Measurements from ENCODE around the gene HCFC1.

The HCFC1 gene

DNA sequence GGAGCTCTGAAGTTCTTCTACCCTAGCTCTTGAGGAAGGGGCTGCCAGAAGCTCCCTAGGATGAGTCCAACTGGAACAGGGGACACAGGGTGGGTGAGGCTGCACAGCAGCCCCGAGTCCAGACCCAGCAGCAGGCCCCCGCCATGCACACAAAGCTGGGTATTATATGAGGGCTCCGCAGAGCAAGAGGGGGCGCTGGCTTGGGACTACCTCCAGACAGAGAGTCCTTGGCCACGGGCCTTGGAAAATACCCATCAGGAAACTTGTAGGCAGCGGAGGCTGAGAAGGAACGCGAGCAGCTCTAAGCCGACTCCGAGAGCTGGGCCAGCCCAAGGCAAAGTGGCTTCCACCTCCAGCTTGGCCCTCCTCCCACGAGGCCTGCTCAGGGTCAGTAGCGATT, 8.1 kb downstream of the HCFC1 start:
- Histone ChIP-seq H3K27me3 (no peaks in the 10 kb centered on the region), H3K4me1 (peaks cover 0 to 32% (median 30%) of the 10 kb centered on the region in 4 donors), H3K9me3 (no peaks in the 10 kb centered on the region), H3K27ac (no peak overlapping the region), H3K4me3 (no peak overlapping the region), H3K36me3 (peaks cover 18 to 58% (median 51%) of the 10 kb centered on the region in 3 donors)
- no peak for DNase-seq
- TF ChIP-seq CTCF (IDR thresholded peaks at IDR 0.05): no peak
- intact Hi-C loops (cut with DNase I; ENCODE audit: low total_unique reads): no loop called here

GRCh38 chrX:153961292-153961691, 10.3 kb downstream of the HCFC1 start:
- DNase-seq: no peak
- intact Hi-C loops (cut with DNase I; ENCODE audit: low total_unique reads): no loop called here
- no peaks in the 10 kb centered on the region for H3K27me3 ChIP-seq
- peaks cover 18 to 81% (median 73%) of the 10 kb centered on the region in 3 donors for H3K36me3 ChIP-seq
- peaks cover 0 to 10% (median 8%) of the 10 kb centered on the region in 4 donors for H3K4me1 ChIP-seq
- TF ChIP-seq CTCF (IDR thresholded peaks at IDR 0.05): no peak
- H3K27ac ChIP-seq: no peak overlapping the region
- H3K9me3 ChIP-seq: no peaks in the 10 kb centered on the region
- H3K4me3 ChIP-seq: no peak overlapping the region

- no peak for DNase-seq
- Histone ChIP-seq H3K27ac (no peak overlapping the region), H3K4me3 (no peak overlapping the region), H3K36me3 (peaks cover 18 to 86% (median 79%) of the 10 kb centered on the region in 3 donors), H3K4me1 (peaks cover 0 to 4% (median 3%) of the 10 kb centered on the region in 4 donors), H3K27me3 (no peaks in the 10 kb centered on the region), H3K9me3 (no peaks in the 10 kb centered on the region)
- no peak for TF ChIP-seq CTCF (IDR thresholded peaks at IDR 0.05)
- intact Hi-C loops (cut with DNase I; ENCODE audit: low total_unique reads): no loop called here
Measured at GRCh38 chrX:153960786-153961185, 10.8 kb downstream of the HCFC1 start.

GRCh38 chrX:153960077-153960476, 11.5 kb downstream of the HCFC1 start:
- Histone ChIP-seq H3K9me3 (no peaks in the 10 kb centered on the region), H3K4me1 (no peaks in the 10 kb centered on the region), H3K36me3 (peaks cover 18 to 93% (median 84%) of the 10 kb centered on the region in 3 donors), H3K27me3 (no peaks in the 10 kb centered on the region), H3K4me3 (no peak overlapping the region), H3K27ac (no peak overlapping the region)
- intact Hi-C loops (cut with DNase I; ENCODE audit: low total_unique reads): no loop called here
- DNase-seq: no peak
- TF ChIP-seq CTCF (IDR thresholded peaks at IDR 0.05): no peak

DNA sequence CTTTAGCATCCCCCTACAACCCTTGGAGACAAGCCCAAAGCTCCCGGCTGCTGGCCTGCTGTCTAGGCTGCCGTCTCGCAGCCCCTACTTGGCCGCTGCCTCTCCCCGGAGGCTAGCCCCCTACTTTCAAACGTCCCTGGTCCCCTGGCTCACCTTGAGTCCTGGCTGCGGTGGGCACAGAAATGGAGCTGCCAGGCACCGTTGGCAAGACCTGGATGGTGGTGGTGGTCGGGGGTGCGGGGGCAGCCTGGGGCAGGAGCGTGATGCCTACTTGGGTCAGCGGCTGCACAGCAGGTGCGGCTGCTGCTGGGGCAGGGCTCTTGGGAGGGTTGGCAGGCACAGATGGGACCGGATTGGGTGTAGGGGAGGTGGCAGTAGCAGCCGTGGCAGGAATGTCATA, 12.0 kb downstream of the HCFC1 start:
- H3K4me1 ChIP-seq: no peaks in the 10 kb centered on the region
- H3K27ac ChIP-seq: no peak overlapping the region
- H3K36me3 ChIP-seq: peaks cover 18 to 97% (median 88%) of the 10 kb centered on the region in 3 donors
- TF ChIP-seq CTCF (IDR thresholded peaks at IDR 0.05): no peak
- H3K27me3 ChIP-seq: no peaks in the 10 kb centered on the region
- intact Hi-C loops (cut with DNase I; ENCODE audit: low total_unique reads): loop anchor here (10.0 kb wide), 1 partner anchor 1005 kb away; no protein-coding TSS in a partner anchor
- DNase-seq: no peak
- H3K4me3 ChIP-seq: no peak overlapping the region
- no peaks in the 10 kb centered on the region for H3K9me3 ChIP-seq

DNA sequence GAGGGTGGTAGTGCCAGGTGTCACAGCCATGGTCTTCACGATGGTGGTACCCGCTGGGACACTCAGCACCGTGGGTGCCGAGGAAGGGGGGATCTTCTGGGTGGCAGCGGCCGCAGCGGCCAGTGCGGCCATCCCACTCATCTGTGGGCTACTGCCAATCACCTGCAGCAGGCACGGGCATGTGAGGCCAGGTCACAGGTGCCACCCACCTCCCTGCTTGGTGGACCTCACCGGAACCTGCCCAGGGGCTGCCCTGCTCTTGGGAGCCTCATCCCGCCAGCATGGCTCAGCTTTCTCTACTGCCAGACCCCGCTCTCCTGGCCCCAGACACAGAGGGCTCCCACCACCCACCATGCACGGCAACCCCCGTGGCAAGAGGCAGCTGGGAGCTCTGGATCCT, 13.0 kb downstream of the HCFC1 start:
- no peak overlapping the region for H3K4me3 ChIP-seq
- no peak for TF ChIP-seq CTCF (IDR thresholded peaks at IDR 0.05)
- no peaks in the 10 kb centered on the region for H3K9me3 ChIP-seq
- DNase-seq: no peak
- H3K4me1 ChIP-seq: peaks cover 0 to 5% (median 2%) of the 10 kb centered on the region in 4 donors
- intact Hi-C loops (cut with DNase I; ENCODE audit: low total_unique reads): loop anchor here (10.0 kb wide), 1 partner anchor 1004 kb away; no protein-coding TSS in a partner anchor
- no peaks in the 10 kb centered on the region for H3K27me3 ChIP-seq
- peaks cover 18 to 99% (median 95%) of the 10 kb centered on the region in 3 donors for H3K36me3 ChIP-seq
- H3K27ac ChIP-seq: no peak overlapping the region

Measured in tibial artery (tissue), 4 donors.